HG03159 (cell line): ENCODE measurements around the gene ZNF479.
"Not testable (repeated sequence)": the region's sequence is repeated elsewhere in the genome, so short reads cannot be mapped to it uniquely, and the experiment has no call there.

Experiments used
- ATAC-seq: cut with Tn5 transposase; IDR thresholded peaks from one replicate; pipeline ENCODE4 v1.9.1; 2021; ENCODE audit warnings: mild to moderate bottlenecking, moderate library complexity; ENCODE audit not compliant: unreplicated experiment

ZNF479 gene

GRCh38 chr7:57132336-57132735 lies at the start of gene ZNF479:
TSS of gene ZNF479 (minus strand) at chr7:57132436. CDS start at chr7:57132324, 112 bp downstream.
- not testable (repeated sequence) for ATAC-seq

- ATAC-seq, result no peak
These were observed 49.8 kb upstream of the ZNF479 start for GRCh38 chr7:57182031-57182430.

GRCh38 chr7:57181281-57181680 lies 49.0 kb upstream of the ZNF479 start:
- no peak for ATAC-seq

GRCh38 chr7:57179776-57180415 lies 47.7 kb upstream of the ZNF479 start:
- ATAC-seq, result no peak

- ATAC-seq, result no peak
These were observed 46.5 kb upstream of the ZNF479 start for GRCh38 chr7:57178768-57179139.

GRCh38 chr7:57177856-57178767 lies 45.9 kb upstream of the ZNF479 start:
- ATAC-seq, result no peak

- ATAC-seq, result no peak
These were observed 44.8 kb upstream of the ZNF479 start for GRCh38 chr7:57176928-57177635.

GRCh38 chr7:57165285-57165899 lies 33.2 kb upstream of the ZNF479 start:
- ATAC-seq, result no peak

- not testable (repeated sequence) for ATAC-seq
These were observed 12.0 kb downstream of the ZNF479 start for GRCh38 chr7:57120123-57120784.
